Fibroblast of skin of left biceps (primary cell): ENCODE data around the gene CDT1.

Experiments used
- DNase-seq, 2 experiments: peaks; one replicate each; pipeline ENCODE4 v3.0.0-alpha.2; 2013; ENCODE audit warnings: low read depth in 2 of 2

The CDT1 gene

DNA sequence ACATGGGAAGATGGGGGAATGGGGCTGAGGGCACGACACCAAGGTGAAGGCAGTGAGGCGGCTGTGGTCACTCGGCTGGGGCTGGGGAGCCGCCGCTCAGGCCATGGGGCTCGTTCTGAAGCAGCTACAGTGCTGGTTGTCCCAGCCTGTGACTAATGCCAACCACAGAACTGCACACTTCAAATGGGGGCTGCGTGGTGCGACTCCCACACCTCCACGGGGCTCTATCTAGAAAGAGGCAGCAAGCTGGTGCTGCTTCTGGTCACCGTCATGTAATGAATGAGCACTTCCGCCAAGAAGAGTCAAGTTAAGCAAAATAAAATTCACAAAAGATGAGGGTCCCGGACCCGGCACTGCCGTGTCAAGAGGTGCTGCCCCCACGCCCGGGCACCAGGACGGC, 33.2 kb downstream of the CDT1 start:
- no peak for DNase-seq

DNA sequence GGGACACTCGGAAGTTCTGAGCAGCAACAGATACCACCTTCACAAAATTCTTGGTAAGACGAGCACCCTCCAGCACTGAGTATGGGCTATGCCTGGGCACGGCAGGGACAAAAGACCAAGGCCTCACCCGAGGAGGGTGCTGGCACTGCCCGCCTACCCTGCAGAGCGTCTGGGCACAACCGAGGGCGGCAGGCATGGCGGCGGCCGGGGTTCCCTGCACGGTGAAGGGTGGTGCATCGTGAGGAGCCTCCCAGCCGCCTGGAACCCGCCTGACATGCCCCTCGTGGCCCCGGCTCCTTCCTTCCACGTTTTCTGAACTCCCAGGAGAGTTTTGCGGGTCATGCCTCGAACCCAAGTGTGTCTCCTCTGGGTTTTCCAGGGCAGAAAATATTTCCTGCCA, 34.2 kb downstream of the CDT1 start:
- DNase-seq, result no peak

DNA sequence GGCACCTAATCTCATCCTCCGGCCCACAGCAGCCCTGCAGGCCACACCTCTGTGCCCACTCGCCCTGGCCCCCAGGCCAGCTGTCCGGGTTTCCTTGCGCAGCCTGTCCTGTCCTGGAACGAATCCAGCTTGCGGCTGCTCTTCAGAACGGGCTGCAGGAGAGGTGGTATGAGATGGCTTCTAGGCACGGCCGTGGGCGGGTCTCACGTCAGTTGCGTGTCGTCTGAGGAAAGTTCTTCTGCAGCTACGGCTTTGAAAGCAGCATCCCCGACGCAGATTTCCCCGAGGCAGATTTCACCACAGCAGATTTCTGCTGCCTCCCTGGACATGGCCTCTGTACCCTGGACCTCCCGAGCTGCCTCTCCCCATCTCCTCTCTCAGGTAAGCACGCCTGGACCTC, 35.0 kb downstream of the CDT1 start:
- DNase-seq, result no peak

DNA sequence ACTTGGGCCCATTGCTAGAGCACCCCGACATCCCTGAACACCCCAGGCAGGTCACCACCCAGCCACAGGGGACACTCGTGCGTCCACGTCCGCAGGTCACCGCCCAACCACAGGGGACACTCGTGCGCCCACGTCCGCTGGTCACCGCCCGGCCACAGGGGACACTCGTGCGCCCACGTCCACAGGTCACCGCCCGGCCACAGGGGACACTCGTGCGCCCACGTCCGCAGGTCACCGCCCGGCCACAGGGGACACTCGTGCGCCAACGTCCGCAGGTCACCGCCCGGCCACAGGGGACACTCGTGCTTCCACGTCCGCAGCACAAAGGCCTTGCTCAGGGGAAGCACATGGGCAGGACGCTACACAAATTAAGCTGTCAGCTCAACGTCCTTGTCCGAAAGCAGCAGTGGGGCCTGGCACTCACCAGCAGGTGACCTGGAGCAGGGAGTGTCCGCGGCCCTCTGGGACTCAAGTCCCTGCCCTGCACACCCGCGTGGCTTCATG, 35.5 kb downstream of the CDT1 start:
- DNase-seq, result no peak

DNA sequence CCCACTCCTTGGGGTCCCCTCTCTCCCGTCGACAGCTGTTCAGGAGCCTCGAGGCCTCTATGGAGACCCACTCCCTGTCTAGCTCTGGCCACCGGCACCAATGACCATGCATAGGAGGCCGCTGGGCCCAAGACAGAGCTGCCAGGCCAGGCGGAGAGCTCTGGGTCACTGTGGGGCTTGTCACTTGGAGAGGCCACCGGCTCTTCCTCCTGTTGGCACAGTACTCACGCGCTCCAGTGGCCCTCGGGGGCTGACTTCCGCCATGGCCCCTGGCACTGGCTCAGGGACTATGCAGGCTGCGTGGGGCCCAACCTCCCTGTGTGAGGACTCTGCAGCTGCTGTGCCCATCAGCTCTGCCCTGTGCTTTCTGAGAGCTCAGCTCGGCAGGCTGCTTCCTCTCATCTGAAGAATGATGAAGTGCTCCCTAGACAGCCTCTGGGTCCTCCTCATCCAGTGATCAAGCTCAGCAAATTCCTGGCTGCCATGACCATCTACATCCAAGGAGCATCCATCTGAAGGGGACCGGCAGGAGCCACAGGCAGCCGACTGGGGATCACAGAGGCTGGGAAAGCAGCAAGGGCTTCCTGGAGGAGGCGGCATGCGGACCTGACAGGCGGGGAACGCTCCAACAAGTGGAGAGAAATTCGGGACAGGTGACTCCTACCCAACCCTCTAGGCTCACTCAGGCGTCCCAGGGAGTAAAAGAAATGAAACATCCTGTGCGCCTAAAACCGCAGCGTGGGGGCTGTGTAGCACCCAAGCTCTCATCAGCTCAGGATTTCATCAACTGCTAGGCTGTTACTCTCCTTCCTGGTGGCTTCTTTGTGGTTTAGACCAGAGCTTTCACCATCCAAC, 36.4 kb downstream of the CDT1 start:
- no peak for DNase-seq

DNA sequence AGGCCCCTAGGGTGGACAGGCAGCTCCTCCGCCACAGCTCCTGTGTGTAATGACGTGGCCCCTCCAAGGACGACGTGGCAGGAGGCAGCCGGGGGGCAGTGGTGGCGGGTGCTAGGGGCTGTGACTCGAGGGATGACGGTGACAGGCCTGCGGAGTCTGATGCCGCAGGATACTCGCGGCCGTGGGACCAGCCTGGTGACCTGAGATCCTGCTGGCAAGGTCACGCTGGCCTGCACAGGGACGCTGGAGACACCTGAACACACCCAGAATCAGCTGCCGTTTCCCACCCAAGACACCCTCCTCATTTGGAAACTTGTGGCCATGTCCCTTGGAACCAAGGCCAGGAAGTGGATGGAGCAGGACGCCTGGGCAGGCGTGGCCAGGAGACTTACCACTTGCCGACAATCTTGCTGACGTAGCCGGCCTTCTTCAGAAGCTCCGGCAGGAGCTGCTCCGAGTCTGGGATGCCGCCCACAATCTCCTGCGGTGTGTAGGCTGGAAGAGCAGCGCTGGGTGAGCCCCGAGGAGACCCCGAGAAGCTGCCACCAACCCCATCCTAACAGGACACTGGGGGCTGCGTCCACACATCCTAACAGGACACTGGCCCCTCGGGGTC, 37.1 kb downstream of the CDT1 start:
- DNase-seq, result no peak

DNA sequence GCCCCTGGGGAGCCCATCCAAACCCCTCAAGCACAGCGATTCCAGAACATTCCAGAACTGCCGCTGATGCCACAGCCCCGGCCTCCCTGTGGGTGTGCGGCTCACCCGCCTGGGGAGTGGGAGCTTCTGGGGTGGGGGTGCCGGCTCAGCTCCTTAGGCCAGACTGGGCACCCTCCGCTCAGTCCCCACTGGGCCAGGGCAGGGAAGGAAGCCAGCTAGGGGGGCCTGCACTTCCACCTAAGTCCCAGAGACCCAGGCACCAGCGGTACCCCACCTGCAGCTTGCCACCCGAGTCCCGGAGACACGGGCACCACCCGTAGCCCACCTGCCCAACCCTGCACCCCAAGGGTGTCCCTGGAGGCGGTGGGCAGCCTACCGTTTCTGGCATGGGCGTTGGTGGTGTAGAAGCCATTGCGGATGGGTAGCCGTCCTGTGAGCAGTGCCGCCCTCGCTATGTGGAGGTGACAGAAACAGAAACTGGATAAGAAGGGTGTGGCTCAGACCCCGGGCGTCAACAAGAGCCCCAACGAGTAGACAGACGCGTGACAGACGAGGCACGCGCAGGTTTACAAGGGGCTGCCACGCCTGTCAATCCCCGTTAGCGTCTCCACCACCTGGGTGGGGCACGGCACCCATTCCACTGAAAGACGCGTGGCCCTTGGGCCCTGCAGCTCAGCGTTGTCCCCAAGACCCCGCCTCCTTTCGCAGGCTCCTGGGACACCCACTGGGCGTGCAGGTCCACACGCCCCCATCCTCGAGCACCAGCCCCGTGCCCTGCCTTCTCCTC, 38.1 kb downstream of the CDT1 start:
- DNase-seq, result no peak

DNA sequence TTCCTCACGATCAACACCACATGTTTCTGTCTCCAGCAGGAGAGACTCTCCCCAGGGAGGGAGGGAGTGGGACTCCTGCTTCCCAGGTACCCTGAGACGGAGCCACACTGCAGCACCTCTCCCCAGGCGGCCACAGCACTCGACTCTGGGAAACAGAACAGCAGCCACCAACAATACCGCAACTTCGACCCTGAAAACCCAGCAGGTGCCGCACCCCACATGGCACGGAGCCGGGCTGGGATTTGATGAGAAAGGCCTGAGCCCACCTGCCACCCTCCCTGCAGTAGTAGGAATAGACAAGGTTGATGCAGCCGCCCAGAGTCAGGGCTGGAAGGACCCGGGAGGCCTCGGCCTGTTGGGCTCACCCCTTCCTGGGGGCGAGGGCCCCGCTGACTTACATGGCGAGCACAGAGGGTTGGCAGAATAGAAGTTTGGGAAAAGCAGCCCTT, 38.7 kb downstream of the CDT1 start:
- no peak for DNase-seq

DNA sequence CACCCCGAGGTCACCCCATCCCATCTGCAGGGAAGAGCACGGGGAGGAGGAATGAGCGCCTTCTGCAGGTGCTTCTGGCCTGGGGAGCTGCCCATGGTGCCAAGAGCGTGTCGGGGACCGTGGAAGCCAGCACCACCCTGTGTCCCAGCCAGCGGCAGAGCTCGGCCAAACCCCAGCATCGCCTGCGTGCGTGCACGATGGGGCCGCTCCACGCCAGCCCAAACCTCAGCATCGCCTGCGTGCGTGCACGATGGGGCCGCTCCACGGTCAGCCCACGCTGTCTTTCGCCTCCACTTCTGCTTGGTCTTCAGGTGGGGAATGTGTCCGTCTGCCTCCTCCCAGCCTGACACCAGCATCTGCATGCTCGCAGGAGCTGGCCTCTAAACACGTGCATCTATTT, 39.2 kb downstream of the CDT1 start:
- no peak for DNase-seq

DNA sequence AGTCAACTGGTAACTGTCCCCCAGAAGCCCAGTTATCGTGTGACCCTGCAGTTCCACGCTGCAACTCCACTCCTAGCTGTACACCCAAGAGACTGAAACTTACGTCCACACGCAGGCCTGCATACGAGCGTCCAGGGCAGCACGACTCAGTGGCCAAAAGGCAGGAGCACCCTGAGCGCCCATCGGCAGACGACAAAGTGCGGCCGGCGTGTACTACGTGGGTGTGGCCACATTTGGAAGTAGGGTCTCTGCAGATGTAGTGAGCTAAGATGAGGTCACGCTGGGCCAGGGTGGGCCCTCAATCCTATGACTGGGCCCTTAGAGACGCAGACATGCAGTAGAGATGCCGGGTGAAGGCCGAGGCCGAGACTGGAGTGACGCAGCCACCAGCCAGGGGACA, 39.7 kb downstream of the CDT1 start:
- no peak for DNase-seq

DNA sequence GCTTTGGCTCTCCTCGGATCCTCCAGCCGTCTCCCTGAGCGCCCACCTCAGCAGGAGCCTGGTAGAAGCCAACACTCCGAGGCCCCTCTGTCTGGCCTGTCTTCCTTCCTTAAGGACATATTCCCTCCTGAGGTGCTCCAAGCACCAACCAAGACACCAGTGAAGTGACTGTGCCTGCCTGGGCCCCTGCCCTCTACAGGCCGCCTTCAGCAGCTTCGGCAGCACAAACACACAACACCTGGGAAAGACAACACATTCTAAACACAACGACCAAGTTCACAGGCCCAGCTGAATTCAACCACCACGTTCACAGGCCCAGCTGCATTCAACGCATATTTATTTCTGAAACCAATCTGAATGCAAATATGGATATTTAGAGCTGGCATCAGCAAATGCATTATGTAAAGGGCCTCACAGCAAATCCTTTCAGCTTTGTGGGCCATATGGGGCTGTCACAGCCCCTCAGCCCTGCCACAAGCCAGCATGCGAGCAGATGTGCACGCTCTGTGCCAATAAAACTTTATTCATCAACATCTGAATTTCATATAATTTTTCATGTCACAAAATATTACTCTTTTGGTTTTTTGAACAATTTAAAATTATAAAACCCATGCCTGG, 40.9 kb downstream of the CDT1 start:
- no peak for DNase-seq

DNA sequence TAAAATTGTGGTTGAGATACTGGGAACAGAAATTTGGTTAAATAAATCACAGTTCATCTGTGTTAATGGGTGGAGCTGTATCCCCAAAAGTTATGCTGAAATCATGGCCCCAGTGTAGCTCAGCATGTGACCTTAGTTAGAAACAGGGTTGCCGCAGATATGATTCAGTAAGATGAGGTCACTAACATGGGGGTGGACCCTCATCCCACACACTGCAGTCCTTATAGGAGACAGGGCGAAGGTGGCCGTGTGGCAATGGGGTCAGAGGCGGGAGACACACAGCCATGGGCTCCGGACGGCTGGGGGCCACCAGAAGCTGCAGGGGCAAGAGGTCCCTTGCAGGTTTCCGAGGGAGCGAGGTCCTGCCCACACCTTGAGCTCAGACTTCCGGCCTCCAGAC, 42.5 kb downstream of the CDT1 start:
- no peak for DNase-seq

DNA sequence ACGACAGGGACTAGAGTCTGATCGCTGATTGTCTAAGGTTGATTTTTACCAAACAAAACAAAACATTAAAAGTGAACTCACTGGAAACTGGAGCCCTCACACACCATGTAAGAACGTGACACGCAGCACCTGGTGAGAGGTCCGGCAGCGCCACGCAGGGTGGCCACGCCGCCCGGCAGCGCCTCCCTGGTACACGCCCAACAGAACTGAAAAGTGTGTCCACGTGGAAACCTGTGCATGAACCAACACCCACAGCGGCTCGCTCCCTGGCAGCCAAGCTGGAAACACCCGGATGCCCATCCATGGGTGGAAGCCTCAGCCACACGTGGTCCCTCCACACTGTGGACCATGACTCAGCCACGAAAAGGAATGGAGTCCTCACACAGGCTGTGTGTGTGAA, 44.1 kb downstream of the CDT1 start:
- no peak for DNase-seq

DNA sequence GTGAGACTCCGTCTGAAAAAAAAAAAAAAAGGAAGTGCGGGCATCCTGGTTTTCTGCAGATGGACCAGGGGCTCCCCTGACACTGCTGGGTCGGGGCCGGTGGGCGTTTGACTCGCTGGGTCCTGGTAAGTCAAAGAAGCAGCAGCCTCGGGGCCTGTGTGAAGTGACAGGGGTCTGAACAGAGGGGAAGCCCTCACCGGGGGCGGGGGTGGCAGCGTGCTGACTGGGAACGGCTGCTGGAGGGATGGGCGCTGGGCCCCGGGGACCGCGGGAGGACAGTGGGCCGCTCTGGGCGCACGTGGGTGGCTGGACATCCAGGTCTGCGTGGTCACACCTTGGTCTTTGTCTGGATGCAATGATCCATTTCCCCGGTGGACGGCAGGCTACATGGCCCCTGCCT, 45.0 kb downstream of the CDT1 start:
- no peak for DNase-seq

DNA sequence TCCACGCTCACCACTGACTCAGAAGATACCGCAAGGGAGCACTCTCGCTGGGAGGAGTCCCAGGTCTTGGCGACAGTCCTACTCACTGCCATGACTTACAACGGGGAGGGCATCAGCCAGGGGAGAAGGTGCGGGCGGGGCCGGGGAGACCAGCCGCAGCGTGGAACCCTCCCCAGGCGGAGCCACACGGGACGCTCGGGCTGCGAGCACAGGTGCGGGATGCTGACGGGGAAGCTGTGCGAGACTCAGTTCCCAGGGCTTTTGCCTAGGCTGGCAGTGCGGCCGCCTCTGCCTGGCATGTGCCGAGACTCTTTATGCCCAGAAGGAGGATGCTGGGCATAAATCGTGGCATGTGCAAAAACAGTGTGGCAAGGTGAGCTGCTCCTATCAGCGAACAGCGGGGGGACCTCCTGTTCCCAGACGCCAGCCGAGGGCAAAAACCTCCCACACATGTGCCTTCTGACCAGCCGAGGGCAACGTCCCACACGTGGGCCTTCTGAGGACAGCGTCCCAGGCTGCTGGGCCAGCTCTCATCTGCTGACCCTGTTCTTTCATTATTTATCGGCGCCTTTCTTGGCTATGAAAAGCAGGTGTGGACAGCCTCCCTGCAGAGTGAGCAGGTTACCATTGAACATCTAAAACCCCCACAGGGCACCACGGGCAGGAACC, 47.1 kb downstream of the CDT1 start:
- DNase-seq, result no peak

DNA sequence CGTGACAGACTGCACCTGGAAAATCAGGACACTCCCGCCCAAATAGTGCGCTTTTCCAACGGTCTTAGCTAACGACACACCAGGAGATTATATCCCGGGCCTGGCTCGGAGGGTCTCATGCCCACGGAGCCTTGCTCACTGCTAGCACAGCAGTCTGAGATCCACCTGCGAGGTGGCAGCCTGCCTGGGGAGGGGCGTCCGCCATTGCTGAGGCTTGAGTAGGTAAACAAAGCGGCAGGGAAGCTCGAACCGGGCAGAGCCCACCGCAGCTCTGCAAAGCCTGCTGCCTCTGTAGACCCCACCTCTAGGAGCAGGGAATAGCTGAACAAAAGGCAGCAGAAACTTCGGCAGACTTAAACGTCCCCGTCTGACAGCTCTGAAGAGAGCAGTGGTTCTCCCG, 48.0 kb downstream of the CDT1 start:
- DNase-seq, result no peak

DNA sequence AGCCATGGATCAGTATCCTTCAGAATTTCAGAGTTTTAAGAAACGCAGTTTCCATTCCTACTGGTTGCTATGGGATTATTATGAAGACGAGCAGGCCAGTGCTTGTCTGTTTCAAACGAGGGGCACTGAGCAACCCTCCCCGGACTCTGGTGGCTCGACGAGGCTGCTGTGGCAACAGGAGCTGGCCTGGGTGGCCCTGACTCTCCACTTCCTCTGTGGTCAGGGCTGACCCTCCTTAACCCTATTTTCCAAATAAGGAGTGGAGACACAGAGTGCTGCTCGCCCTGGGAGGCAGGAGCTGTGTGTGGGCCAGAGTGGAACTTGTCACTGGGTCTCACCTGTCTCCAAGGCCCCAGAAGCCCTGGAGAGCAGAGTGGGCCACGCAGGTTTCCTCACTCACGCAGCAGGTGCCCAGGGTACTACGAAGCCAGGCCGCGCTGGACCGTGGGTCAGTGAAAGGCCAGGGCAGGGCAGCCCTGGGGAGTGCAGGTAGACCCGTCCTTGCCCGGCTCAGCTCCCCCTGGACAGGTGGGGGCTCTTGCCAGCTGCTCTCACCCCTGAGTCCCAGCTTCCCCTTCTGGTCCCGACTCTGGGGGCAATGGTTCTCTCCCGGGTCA, 49.8 kb downstream of the CDT1 start:
- no peak for DNase-seq

DNA sequence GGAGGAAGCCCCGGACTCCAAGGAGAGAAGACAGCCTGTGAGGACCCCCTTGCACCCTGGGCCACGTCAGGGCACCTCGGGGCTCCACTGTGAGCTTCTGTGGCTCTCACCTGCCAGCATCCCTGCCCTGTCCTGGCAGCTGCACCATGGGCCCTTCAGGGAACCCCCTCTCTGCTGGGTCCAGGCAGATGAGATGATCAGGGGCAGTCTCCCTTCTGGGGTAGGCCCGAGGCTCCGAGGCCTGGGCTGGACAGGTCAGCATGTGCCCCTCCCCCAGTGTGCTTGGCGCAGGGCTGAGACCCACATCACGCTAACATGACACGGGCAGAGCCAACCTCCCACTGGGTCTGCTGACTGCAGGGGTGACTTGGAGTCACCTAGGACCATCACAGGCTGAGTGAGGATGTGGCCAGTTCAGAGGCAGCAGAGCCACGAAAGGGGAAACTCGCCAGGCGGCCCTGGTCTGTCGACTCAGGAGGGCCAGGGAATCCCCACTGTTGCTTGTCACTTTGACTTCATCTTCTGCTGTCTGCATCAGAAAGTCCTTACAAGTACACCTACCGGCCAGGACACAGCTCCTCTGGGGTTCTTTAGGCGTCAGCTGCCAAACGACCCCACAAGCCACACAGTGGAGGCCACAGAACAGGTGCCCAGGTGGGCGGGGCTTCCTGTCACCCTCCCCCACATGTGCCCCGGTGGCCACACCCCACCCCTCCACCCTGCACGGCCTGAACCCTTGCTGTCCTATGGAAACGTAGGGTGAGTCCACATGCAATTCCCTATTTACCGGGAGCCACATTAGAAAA, 50.9 kb downstream of the CDT1 start:
- no peak for DNase-seq

DNA sequence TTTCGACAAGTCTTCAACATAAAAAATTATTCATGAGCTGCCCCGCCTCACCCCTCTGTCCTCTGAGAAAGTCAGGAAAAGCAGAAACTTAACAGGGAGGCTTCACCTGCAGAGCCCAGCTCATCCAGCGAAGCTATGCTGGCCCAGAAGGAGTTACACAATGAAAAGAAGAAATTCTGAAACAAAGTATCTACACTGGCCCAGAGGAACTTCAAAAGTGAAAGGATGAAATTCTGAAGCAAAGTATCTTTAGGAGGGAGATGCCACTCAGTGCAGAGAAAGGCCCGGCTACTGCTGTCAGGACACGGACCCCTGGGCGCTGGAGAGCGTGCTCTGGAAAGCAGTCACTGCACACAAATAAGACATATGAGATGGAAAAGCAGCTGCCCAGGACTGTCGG, 51.6 kb downstream of the CDT1 start:
- no peak for DNase-seq

DNA sequence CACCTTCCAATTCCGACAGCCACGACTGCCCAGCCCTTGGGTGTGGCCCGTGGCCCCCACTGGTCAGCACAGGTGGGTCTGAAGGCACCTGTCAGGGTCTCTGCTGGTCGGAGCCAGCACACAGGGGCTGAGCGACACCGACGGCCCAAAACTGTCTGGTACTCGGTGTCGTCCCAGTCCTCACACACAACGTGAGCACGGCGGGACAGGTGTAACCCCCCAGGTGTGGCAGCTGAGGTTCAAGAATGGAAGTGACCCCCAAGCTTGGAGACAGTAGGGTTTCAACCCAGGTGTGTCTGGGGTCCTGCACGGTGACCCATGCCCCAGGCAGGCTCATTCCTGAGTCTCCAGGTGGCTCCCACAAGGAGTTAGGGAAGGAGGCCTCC, 52.1 kb downstream of the CDT1 start:
- no peak for DNase-seq
